Duodenal mucosa (tissue), 2 donors: Measurements from ENCODE around the gene FHAD1.

Experiments
- H3K27ac ChIP-seq: one replicate; pipeline ENCODE4 v1.7.0; 2013; ENCODE audit warnings: low read depth, low read length
- H3K27me3 ChIP-seq, 2 donors: one replicate each; pipeline ENCODE4 v1.7.0; 2013; ENCODE audit warnings: low read length in 2 of 2, control low read depth in 1 of 2; ENCODE audit not compliant: insufficient read depth in 2 of 2, control insufficient read depth in 1 of 2
- H3K36me3 ChIP-seq, 2 donors: one replicate each; pipeline ENCODE4 v1.7.0; 2013; ENCODE audit warnings: low read length in 2 of 2, control low read depth in 1 of 2; ENCODE audit not compliant: insufficient read depth in 2 of 2, control insufficient read depth in 1 of 2
- H3K4me1 ChIP-seq, 2 donors: one replicate each; pipeline ENCODE4 v1.7.0; 2013; ENCODE audit warnings: low read length in 2 of 2, control low read depth in 1 of 2; ENCODE audit not compliant: insufficient read depth in 2 of 2, control insufficient read depth in 1 of 2
- H3K4me3 ChIP-seq, 2 donors: one replicate each; pipeline ENCODE4 v1.7.0; 2013; ENCODE audit warnings: low read length in 2 of 2, low read depth in 1 of 2
- H3K9ac ChIP-seq, 2 donors: one replicate each; pipeline ENCODE4 v1.7.0; 2013; ENCODE audit warnings: low read length in 2 of 2, low read depth in 1 of 2
- H3K9me3 ChIP-seq, 2 donors: one replicate each; pipeline ENCODE4 v1.7.0; 2013; ENCODE audit warnings: low read length in 2 of 2, control low read depth in 1 of 2; ENCODE audit not compliant: control insufficient read depth in 1 of 2

FHAD1 gene

DNA sequence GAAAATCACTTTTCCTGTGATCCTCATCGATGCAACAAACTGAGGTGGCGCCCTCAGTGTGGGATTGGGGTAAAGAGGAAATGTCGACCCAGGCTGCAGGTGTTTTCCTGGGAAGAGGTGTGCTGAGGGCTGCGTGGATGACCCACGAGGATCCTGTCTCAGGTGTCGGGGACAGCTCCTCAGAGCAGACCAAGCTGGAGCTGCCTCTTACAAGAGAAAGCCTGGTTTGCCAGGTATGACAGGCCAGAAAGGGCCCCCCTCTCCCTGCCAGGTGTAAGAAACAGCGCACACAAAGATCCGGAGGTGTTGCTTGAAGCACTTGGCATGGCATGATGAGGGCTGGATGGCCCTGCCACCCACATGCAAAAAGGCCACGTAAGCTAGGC is 12.6 kb downstream of the FHAD1 start:
- Histone ChIP-seq H3K9me3 (no peaks in the 10 kb centered on the region), H3K36me3 (no peaks in the 10 kb centered on the region), H3K27ac (no peak overlapping the region), H3K4me1 (peaks cover 6 to 17% of the 10 kb centered on the region in 2 donors), H3K9ac (no peak overlapping the region), H3K4me3 (no peak overlapping the region), H3K27me3 (no peaks in the 10 kb centered on the region)

DNA sequence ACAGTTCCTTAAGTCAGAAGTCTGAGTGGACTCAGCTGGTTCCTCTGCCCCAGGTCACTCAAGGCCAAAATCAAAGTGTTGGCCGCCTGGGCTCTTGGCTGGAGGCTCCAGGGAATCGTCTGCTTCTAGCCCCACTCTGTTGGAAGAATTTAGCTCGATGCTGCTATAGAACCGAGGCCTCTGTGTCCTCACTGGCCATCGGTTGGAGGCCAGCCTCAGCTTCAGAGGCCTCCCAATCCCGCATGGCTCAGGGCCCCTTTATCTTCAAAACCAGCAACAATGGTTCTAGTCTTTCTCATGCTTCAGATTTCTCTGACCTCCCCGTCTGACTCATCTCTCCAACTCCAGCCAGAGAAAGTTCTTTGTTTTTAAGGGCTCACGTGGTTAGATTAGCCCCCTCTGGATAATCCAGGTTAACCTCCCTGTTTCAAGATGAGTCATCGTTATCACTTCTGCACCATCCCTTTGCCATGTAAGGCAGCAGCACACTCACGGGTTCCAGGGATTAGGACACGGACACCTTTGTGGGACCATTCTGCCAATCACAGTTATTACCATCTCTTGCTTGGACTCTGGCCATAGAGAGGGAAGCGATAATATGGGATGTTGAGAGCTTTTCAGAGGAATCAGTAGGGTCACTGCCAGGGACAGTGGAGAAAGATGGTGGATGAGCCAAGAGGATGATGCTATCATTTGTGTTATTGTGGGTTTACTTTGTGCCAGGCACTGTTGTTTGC is 13.6 kb downstream of the FHAD1 start:
- H3K27me3 ChIP-seq = no peaks in the 10 kb centered on the region
- H3K4me1 ChIP-seq = peaks cover 6 to 17% of the 10 kb centered on the region in 2 donors
- no peaks in the 10 kb centered on the region for H3K9me3 ChIP-seq
- no peak overlapping the region for H3K27ac ChIP-seq
- H3K4me3 ChIP-seq = peak overlapping the region; percentile 59 to 62
- H3K9ac ChIP-seq = peak overlapping the region in 1 of 2 donors; percentile 31
- no peaks in the 10 kb centered on the region for H3K36me3 ChIP-seq

DNA sequence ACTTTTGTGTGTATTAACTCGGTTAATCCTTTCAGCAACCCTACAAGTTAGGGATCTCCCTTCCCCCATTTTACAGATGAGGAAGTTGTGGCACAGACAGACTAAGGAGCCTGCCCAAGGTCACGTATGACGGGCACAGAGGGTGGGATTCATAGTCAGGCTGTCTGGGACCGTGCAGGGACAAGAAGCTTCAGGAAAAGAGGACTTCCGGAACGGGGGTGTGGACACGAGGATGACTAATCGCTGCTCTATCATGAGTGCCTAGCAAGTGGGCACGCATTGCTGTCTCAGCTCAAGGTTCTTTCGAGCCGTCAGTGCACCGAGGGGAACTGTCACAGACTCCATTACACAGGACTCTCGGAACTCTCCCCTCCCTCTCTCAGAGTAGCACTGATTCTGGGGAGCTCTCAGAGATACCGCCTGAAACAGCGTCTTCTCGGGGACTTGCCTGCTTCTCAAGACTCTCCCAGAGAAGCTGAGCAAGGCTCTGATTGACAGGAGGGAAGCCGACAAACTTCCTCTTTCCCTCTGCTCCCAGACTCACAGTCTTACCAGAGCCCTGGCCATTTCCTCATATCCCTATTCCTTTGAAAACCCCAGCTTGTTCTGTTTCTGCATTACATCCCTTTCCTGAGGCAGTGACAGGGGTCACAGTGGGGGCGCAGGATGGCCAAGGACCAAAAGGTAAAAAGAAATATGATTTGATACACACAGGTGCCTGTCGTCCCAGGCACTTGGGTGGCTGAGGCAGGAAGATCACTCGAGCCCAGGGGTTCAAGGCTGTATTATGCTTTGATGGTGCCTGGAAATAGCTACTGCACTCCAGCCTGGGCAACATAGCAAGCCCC is 14.4 kb downstream of the FHAD1 start:
- H3K4me3 ChIP-seq = peak overlapping the region; percentile 59 to 62
- H3K27ac ChIP-seq = no peak overlapping the region
- H3K4me1 ChIP-seq = peaks cover 6 to 17% of the 10 kb centered on the region in 2 donors
- H3K27me3 ChIP-seq = no peaks in the 10 kb centered on the region
- H3K9ac ChIP-seq = peak overlapping the region; percentile 22 to 31
- no peaks in the 10 kb centered on the region for H3K9me3 ChIP-seq
- no peaks in the 10 kb centered on the region for H3K36me3 ChIP-seq

DNA sequence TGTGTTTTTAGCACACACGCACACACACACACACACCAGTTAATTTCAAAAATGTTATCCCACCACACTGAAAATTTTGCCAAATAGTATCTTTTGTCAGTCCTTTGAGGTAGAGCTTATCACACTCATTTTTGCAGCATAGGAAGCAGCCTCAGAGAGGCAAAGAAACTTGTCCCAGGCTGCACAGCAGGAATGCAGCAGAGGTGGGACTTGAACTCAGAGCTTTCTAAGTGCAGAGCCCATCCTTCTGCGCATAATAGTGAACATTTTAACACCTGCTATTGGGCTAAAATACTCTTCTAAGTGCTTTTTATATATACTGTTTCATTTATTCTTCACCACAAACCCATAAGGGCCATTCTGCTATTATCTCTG is 15.0 kb downstream of the FHAD1 start:
- H3K4me3 ChIP-seq = no peak overlapping the region
- H3K27me3 ChIP-seq = no peaks in the 10 kb centered on the region
- H3K9ac ChIP-seq = no peak overlapping the region
- no peaks in the 10 kb centered on the region for H3K9me3 ChIP-seq
- H3K27ac ChIP-seq = no peak overlapping the region
- H3K36me3 ChIP-seq = no peaks in the 10 kb centered on the region
- peaks cover 6 to 17% of the 10 kb centered on the region in 2 donors for H3K4me1 ChIP-seq

DNA sequence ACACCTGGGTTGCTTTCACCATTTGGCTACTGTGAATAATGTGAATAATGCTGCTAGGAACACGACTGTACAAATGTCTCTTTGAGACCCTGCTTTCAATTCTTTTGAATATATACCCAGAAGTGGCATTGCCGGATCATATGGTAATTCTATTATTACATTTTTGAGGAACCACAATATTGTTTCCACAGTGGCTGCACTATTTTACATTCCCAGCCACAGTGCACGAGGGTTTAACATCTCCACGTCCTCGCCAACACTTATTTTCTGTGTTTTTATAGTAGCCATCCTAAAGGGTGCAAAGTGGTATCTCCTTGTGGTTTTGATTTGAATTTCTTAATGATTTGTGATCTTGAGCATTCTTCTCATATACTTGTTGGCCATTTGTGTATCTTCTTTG is 15.7 kb downstream of the FHAD1 start:
- no peak overlapping the region for H3K4me3 ChIP-seq
- H3K27me3 ChIP-seq = no peaks in the 10 kb centered on the region
- peaks cover 6 to 17% of the 10 kb centered on the region in 2 donors for H3K4me1 ChIP-seq
- H3K27ac ChIP-seq = no peak overlapping the region
- H3K9me3 ChIP-seq = no peaks in the 10 kb centered on the region
- no peak overlapping the region for H3K9ac ChIP-seq
- no peaks in the 10 kb centered on the region for H3K36me3 ChIP-seq

DNA sequence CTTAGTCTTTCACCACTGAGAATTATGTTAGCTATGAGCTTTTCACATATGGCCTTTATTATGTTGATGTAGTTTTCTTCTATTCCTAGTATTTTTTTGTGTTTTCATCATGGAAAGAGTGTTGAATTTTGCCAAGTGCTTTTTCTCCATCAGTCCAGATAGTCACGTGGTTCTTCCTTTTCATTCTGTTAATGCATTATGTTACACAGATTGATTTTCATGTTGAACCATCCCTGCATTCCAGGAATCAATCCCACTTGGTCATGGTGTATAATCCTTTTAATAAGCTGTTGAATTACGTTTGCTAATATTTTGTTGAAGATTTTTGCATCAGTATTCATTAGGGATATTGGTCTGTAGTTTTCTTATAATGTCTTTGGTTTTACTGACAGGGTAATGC is 17.7 kb downstream of the FHAD1 start:
- Histone ChIP-seq H3K9me3 (no peaks in the 10 kb centered on the region), H3K27ac (no peak overlapping the region), H3K4me3 (no peak overlapping the region), H3K4me1 (peaks cover 6 to 17% of the 10 kb centered on the region in 2 donors), H3K36me3 (no peaks in the 10 kb centered on the region), H3K27me3 (no peaks in the 10 kb centered on the region), H3K9ac (no peak overlapping the region)

DNA sequence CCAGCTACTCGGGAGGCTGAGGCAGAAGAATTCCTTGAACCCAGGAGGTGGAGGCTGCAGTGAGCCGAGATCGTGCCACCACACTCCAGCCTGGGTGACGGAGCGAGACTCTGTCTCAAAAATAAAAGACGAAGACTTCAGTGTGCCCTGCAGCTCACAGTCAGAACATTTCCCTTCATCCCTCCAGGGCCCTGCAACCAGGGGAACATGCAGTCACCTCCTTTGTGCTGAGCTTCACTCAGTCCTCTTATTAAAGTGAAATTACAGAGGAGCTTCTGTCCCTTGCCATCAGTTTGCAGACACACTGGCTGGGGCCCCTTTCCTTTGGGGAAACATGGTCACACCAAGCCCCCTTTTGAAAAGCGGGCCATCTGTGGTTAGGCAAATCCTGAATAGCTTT is 24.2 kb downstream of the FHAD1 start:
- Histone ChIP-seq H3K9ac (no peak overlapping the region), H3K36me3 (no peaks in the 10 kb centered on the region), H3K4me3 (no peak overlapping the region), H3K27ac (no peak overlapping the region), H3K27me3 (no peaks in the 10 kb centered on the region), H3K4me1 (peaks cover 6 to 11% of the 10 kb centered on the region in 2 donors), H3K9me3 (no peaks in the 10 kb centered on the region)

DNA sequence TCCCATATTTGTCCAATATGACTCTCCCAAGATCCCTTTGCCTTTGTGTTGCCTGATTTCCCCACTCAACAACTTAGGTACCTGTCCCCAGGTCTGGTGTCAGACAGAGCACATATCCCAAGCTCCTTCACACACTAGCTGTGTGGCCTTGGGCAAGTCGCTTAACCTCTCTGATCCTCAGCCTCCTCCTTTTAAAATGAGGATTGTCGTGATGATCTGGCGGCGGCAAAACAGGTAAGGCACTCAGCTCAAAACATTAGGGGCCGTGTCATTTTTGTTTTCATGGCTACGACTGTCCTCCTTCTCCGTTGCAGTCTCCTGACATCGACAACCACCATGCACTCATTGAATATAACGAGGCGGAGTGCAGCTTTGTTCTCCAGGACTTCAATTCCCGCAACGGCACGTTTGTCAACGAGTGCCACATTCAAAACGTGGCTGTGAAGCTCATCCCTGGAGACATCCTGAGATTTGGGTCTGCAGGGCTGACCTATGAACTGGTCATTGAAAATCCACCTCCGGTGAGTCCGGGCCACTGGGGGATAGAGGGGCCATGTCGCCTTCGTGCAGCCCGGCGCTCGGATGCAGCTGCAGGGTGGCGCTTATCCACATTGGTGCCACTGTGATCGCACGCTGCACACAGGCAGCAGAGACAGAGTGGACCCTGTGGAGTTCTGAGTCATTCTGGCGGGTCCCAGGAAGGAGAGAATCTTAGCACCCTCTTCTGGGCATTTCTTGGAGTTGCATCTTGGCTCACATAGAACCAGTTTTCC is 25.2 kb downstream of the FHAD1 start:
- Histone ChIP-seq H3K4me1 (peaks cover 6 to 11% of the 10 kb centered on the region in 2 donors), H3K9ac (no peak overlapping the region), H3K27ac (no peak overlapping the region), H3K27me3 (no peaks in the 10 kb centered on the region), H3K9me3 (no peaks in the 10 kb centered on the region), H3K36me3 (no peaks in the 10 kb centered on the region), H3K4me3 (peak overlapping the region in 1 of 2 donors; percentile 20)

DNA sequence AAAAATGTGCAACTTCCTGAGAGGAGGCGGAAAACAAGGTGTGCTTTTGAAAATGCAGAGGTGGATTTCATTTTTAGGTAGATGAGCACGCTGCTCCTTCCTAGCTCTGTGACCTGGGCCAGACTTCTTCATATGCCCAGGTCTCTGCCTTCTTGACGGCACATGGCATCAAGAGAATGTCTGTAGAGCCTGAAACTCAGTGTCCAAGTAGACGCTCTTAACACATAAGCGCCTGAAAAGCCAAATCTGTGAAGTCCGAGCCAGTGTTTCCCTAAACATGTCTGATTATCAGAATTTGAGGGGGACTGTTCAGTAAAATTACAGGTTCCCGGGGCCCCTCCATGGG is 25.7 kb downstream of the FHAD1 start:
- Histone ChIP-seq H3K9me3 (no peaks in the 10 kb centered on the region), H3K4me1 (peaks cover 6 to 11% of the 10 kb centered on the region in 2 donors), H3K4me3 (no peak overlapping the region), H3K36me3 (no peaks in the 10 kb centered on the region), H3K9ac (no peak overlapping the region), H3K27ac (no peak overlapping the region), H3K27me3 (no peaks in the 10 kb centered on the region)

DNA sequence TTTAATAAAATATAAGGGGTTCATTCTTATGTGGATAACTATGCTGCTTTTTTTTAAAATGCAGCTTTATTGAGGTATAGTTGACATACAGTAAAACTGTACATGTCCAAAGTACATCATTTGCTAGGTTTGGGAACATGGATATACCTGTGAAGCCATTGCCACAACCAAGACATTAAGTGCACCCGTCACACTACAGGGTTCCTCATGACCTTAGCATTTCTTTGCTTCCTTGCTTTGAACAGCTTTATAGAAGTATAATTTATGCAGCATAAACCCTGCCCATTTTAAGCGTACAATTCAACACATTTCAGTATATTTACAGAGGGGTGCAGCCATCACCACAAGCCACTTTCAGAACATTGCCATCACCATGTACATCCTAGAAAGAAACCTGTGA is 26.3 kb downstream of the FHAD1 start:
- H3K9ac ChIP-seq = no peak overlapping the region
- no peak overlapping the region for H3K27ac ChIP-seq
- H3K4me3 ChIP-seq = no peak overlapping the region
- H3K9me3 ChIP-seq = no peaks in the 10 kb centered on the region
- no peaks in the 10 kb centered on the region for H3K27me3 ChIP-seq
- H3K36me3 ChIP-seq = no peaks in the 10 kb centered on the region
- H3K4me1 ChIP-seq = peaks cover 6 to 11% of the 10 kb centered on the region in 2 donors
